Activated CD4-positive, alpha-beta T cell treated with anti-CD3 and anti-CD28 coated beads for 1 hour (primary cell): ENCODE data around the gene HLA-A.

ENCODE experiments used
- DNase-seq: peaks from one replicate; pipeline ENCODE4 v3.0.0-alpha.2; 2020

The HLA-A gene

DNA sequence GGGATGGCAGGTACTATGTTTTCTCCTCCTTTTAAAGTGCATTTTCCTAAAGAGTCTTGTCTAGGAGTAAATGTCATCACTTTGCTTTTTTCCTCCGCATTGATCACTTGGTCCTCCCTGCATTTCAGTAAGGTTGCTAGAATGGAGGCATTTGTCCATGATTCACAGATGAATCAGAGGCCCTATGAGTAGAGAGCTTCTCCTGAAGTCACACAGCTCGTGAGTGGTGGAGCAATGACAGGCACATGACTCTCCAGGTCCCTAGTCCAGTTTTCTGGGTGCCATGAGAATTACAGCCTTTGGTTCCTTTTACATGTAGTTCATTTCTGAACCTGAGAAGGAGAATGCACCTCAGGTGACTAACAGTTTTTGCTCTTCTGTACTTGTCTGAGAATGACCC lies 50.5 kb downstream of the HLA-A start:
- DNase-seq, result no peak

DNA sequence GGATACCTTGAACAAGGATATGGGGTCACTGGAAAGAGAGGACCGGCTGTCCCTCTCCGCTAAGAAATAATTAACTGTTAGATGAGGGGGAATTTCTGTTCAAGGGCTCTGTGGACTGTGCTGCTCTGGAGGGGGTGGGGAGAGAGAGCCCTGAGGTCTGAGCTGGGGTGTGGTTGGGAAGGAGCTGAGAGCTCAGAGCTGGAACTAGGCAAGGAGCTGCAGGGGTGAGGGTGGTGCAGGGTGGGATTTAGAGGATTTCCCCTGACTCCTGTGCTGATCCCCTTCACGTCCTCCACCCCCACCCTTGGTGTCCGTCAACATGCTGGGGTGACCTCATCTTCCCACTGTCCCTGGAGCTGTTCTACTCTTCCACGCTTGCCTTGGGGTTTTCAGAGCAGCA lies 52.5 kb downstream of the HLA-A start:
- no peak for DNase-seq

DNA sequence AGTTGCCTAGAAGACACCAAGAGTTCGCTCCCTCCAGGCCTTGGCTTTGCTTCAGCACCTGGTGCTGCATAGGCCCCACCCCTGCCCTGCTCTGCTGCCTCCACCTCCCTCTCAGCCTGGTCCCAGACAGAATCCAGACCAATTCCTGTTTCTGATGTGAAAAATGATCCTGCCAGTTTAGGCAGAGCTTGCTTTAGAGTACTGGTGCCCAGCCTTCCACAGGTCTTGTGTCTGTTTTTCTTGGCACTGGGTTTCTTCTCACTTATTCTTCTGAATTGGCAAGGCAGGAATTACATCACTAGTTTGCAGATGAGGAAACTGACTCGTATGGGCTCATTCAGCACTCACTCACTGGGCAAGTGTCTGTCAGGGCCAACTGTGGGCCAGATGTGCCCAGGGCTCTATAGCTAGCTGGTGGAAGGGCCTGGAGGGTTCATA lies 53.0 kb downstream of the HLA-A start:
- DNase-seq, result no peak
